ENCODE results near the gene ACSS1.

The ACSS1 gene

DNA sequence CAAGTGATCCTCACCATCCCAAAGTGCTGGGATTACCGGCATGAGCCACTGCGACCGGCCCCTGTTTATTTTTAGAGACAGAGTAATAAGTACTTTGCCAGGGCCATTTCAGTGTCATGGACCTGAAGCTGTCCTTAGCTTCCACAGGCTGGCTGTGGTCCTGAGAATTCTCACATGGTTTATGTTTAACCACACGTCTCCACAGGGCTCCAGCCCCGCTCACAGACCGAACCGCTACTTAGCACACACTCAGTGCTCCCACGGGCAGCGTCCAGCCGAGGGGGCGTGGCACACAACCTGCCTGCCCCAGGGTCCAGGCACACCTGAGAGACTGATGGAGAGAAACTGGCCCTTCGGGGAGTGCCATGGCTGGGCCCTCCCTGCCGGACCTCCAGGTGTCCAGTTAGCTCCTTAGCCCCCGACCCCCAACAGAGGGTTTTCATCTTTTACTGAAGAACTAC, 11.7 kb downstream of the ACSS1 start:
- no peak overlapping the region for H3K4me3 ChIP-seq (ENCODE audit: low read length)
- H3K27ac ChIP-seq (ENCODE audit: low read depth, low read length), result no peak overlapping the region
- no peaks in the 10 kb centered on the region for H3K9me2 ChIP-seq (replicated peaks; ENCODE audit: control insufficient read depth, low read length)
- no peaks in the 10 kb centered on the region for H3K36me3 ChIP-seq (ENCODE audit: control insufficient read depth, low read length)
- H4K20me1 ChIP-seq (ENCODE audit: control insufficient read depth, insufficient read depth, low read depth, low read length), result 0 out of 2 replicates have a peak, but pooled peaks cover 3% of the 10 kb centered on the region
- H3K9me3 ChIP-seq (ENCODE audit: control insufficient read depth, insufficient read depth, low read length), result no peaks in the 10 kb centered on the region
- no peaks in the 10 kb centered on the region for H3F3A ChIP-seq (ENCODE audit: control insufficient read depth, insufficient read depth)
- H3K4me2 ChIP-seq (ENCODE audit: low read length), result no peak overlapping the region
- H3K4me1 ChIP-seq (ENCODE audit: control insufficient read depth, low read length), result peaks cover 30% of the 10 kb centered on the region
- TF ChIP-seq EZH2phosphoT487 (IDR thresholded peaks at IDR 0.05; ENCODE audit: borderline replicate concordance, low read length), result no peak
- TF ChIP-seq CTCF (IDR thresholded peaks at IDR 0.05; ENCODE audit: low read depth, low read length, poor library complexity, severe bottlenecking), result no peak
- H3K27me3 ChIP-seq (ENCODE audit: control insufficient read depth, low read length), result peaks cover 41% of the 10 kb centered on the region
- no peaks in the 10 kb centered on the region for H3K79me2 ChIP-seq (ENCODE audit: control insufficient read depth, low read length)

DNA sequence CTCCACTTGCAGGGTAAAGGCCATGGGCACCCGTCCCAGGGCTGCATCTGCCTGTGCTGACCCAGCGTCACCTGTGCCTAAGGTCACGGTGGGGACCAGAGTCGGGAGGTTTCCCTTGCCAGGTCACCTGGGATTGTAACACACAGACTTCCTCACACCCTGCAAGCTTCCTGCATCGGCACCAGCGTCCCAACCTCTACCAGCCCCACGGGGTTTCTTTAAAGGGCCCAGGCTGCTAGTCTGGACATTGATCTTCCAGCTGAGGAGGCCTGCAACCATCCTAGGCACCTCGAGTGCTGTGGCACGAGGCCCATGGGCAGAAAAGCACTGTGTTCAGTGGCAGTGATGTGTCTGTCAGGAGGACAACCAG, 12.6 kb downstream of the ACSS1 start:
- no peaks in the 10 kb centered on the region for H3K9me3 ChIP-seq (ENCODE audit: control insufficient read depth, insufficient read depth, low read length)
- no peaks in the 10 kb centered on the region for H3F3A ChIP-seq (ENCODE audit: control insufficient read depth, insufficient read depth)
- H3K27me3 ChIP-seq (ENCODE audit: control insufficient read depth, low read length), result peaks cover 40% of the 10 kb centered on the region
- no peak overlapping the region for H3K4me3 ChIP-seq (ENCODE audit: low read length)
- TF ChIP-seq EZH2phosphoT487 (IDR thresholded peaks at IDR 0.05; ENCODE audit: borderline replicate concordance, low read length), result no peak
- no peak for TF ChIP-seq CTCF (IDR thresholded peaks at IDR 0.05; ENCODE audit: low read depth, low read length, poor library complexity, severe bottlenecking)
- H3K4me2 ChIP-seq (ENCODE audit: low read length), result no peak overlapping the region
- no peaks in the 10 kb centered on the region for H3K9me2 ChIP-seq (replicated peaks; ENCODE audit: control insufficient read depth, low read length)
- H4K20me1 ChIP-seq (ENCODE audit: control insufficient read depth, insufficient read depth, low read depth, low read length), result 0 out of 2 replicates have a peak, but pooled peaks cover 3% of the 10 kb centered on the region
- H3K79me2 ChIP-seq (ENCODE audit: control insufficient read depth, low read length), result no peaks in the 10 kb centered on the region
- peaks cover 30% of the 10 kb centered on the region for H3K4me1 ChIP-seq (ENCODE audit: control insufficient read depth, low read length)
- no peaks in the 10 kb centered on the region for H3K36me3 ChIP-seq (ENCODE audit: control insufficient read depth, low read length)
- no peak overlapping the region for H3K27ac ChIP-seq (ENCODE audit: low read depth, low read length)

DNA sequence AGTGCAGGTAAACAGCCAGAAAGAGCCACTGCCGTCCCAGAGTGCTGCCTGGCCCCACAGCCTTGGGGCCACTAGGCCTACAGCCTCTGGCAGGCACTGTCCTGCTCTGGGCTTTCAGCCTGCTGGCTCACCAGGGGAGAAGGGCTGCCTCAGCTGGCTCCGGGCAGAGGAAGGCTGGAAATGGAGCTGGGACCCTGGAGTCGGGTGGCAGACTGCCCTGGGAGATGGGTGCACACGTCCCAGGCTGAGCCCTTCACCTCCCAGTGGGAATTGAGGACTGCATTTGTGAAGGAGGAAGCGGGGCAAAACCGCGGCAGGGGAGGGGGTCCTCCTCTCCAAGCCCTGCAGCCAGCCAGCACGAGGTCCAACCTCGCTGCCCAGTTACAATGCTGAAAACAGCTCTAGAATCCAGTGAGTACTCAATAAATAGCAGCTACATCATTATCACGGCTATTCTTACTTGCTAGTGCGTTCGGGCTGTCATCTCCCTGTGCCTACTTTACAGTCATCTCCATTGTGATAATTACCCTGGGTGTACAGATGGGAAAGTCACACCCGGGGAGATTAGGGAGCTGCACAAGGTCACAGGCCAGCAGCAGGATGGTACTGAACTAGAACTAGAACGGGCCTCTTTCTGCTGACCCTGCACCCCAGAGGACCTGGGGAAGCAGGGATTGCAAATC, 13.1 kb downstream of the ACSS1 start:
- H4K20me1 ChIP-seq (ENCODE audit: control insufficient read depth, insufficient read depth, low read depth, low read length), result 0 out of 2 replicates have a peak, but pooled peaks cover 3% of the 10 kb centered on the region
- no peaks in the 10 kb centered on the region for H3K79me2 ChIP-seq (ENCODE audit: control insufficient read depth, low read length)
- peaks cover 36% of the 10 kb centered on the region for H3K27me3 ChIP-seq (ENCODE audit: control insufficient read depth, low read length)
- no peak overlapping the region for H3K4me2 ChIP-seq (ENCODE audit: low read length)
- no peaks in the 10 kb centered on the region for H3F3A ChIP-seq (ENCODE audit: control insufficient read depth, insufficient read depth)
- H3K9me3 ChIP-seq (ENCODE audit: control insufficient read depth, insufficient read depth, low read length), result no peaks in the 10 kb centered on the region
- TF ChIP-seq EZH2phosphoT487 (IDR thresholded peaks at IDR 0.05; ENCODE audit: borderline replicate concordance, low read length), result no peak
- no peak for TF ChIP-seq CTCF (IDR thresholded peaks at IDR 0.05; ENCODE audit: low read depth, low read length, poor library complexity, severe bottlenecking)
- H3K9me2 ChIP-seq (replicated peaks; ENCODE audit: control insufficient read depth, low read length), result no peaks in the 10 kb centered on the region
- peaks cover 30% of the 10 kb centered on the region for H3K4me1 ChIP-seq (ENCODE audit: control insufficient read depth, low read length)
- H3K36me3 ChIP-seq (ENCODE audit: control insufficient read depth, low read length), result no peaks in the 10 kb centered on the region
- no peak overlapping the region for H3K4me3 ChIP-seq (ENCODE audit: low read length)
- no peak overlapping the region for H3K27ac ChIP-seq (ENCODE audit: low read depth, low read length)

Data from DOHH2 (cell line).